SU-DHL-6 (cell line): Measurements from ENCODE around the gene ADD1.

ENCODE experiments used
- EZH2phosphoT487 ChIP-seq: fragments of 200-600 bp; sonication (generic), shearing (Covaris generic); conservative IDR thresholded peaks from 2 replicates; pipeline ENCODE4 v1.6.1; 2018; ENCODE audit warnings: mild to moderate bottlenecking, antibody characterized with exemption, low read length, moderate library complexity, mixed read lengths
- TF ChIP-seq, protein P1 (sequence below): fragments of 200-600 bp; sonication (generic); IDR thresholded peaks from one replicate; pipeline ENCODE4 v1.5.1; 2017; ENCODE audit warnings: antibody characterized with exemption, mild to moderate bottlenecking, low read length, moderate library complexity; ENCODE audit not compliant: insufficient read depth, poor library complexity, severe bottlenecking

DNA sequence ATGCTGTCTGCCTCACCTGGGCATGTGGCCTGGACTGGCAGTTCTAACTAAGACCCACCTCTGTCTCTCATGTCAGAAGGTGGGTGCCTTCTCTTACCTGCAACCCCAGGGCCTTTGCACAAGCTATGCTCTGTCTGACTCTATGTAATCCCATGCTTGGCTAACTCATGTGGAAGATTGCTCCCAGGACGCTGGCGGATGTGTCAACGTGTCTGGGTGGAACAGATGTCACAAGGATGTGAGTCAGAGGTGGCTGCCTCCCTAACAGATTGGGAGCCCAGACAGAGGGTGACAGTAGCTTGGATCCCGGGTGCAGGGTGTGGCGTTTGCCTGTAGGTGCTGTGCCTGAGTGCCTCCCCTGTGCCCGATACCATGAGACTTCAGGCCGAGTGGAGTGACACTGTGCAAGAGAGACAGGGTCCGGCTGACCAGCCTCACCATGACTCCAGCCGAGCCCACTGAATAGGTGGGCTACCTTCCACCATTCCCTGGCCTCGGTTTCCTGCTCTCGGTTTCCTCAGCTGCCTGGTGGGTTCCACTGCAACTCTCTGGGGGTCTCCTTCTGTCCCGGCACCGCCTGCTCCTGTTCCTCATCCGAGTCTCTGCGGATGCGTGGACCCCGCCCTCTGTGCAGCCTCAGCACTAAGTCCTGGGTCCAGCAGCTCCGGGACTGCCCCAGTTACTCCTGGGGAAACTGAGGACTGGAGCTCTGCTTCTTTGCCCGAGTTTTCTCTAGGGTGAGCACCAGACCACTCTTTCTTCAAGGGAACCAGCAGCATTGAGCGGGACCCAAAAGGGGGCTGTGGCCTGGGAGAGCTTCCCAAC is 39.8 kb upstream of the ADD1 start:
- TF ChIP-seq, protein P1, sequence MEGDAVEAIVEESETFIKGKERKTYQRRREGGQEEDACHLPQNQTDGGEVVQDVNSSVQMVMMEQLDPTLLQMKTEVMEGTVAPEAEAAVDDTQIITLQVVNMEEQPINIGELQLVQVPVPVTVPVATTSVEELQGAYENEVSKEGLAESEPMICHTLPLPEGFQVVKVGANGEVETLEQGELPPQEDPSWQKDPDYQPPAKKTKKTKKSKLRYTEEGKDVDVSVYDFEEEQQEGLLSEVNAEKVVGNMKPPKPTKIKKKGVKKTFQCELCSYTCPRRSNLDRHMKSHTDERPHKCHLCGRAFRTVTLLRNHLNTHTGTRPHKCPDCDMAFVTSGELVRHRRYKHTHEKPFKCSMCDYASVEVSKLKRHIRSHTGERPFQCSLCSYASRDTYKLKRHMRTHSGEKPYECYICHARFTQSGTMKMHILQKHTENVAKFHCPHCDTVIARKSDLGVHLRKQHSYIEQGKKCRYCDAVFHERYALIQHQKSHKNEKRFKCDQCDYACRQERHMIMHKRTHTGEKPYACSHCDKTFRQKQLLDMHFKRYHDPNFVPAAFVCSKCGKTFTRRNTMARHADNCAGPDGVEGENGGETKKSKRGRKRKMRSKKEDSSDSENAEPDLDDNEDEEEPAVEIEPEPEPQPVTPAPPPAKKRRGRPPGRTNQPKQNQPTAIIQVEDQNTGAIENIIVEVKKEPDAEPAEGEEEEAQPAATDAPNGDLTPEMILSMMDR: no peak
- TF ChIP-seq EZH2phosphoT487: no peak
